Heart left ventricle (tissue), 13 donors: ENCODE results near the gene LRRC2.

ENCODE experiments used
- POLR2A ChIP-seq, 2 donors: fragments of 450-650 bp; IDR thresholded peaks; one replicate each; pipeline ENCODE4 v1.6.1; 2017; ENCODE audit warnings: antibody characterized with exemption in 2 of 2, mild to moderate bottlenecking in 2 of 2, moderate library complexity in 2 of 2
- TF ChIP-seq, protein P1 (sequence below), 12 donors: fragments of 200-600 bp; sonication (generic) in 4 of 12; IDR thresholded peaks; one replicate each; pipeline versions ENCODE4 v1.5.0 to v1.8.0; 2018 to 2022; ENCODE audit warnings: antibody characterized with exemption in 12 of 12, mild to moderate bottlenecking in 5 of 12
- donor health status: ischemic (EF 13 %, LVEDD 7.1; RV severe dilation, severe dysfunction).
- donor health status: DM: no; HTN: yes; CAD: no.
- donor health status: DM: no; HTN: no; CAD: no.
- donor health status: ischemic (EF 25% LVEDD 6.9; RV normal size, moderate dysfunction).
- donor health status: ischemic (EF 25% LVEDD 5.7; RV mildly dilated, moderate dysfunction).
- donor health status: ischemic (EF 35%, LVEDD 5.7; RV mildly dilated, moderate dysfunction).
- donor health status: nonischemic (EF 11% LVEDD 7.7; RV severe dilation, severe dysfunction).
- donor health status: DM: yes; HTN: yes; CAD: no.
- donor health status: PGD.
- donor health status: ischemic (EF 29% LVEDD 5.4; RV normal size, mild dysfunction).
- donor health status: nonischemic (EF 23%, LVEDD 6.1; RV moderate dilation, normal function).

DNA sequence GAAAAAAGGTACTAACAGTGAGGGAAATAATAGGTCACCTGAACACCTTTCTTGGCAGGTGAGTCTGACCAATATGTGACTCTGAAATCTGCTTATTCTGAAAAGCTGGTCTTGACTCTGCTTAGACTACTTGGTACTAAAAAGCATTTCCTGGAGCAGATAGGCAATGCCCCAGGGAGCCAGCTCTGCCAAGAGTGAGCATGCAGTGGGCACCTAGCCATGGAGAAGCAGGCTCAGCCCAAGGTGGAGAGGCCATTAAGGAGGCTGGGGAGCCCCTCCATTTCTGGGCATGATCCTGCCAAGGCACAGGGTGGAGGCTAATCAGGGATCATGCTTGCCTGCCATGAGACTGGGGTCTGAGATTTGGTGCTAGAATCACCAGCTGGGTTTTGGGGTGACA is 99.8 kb downstream of the LRRC2 start:
- TF ChIP-seq, protein P1, sequence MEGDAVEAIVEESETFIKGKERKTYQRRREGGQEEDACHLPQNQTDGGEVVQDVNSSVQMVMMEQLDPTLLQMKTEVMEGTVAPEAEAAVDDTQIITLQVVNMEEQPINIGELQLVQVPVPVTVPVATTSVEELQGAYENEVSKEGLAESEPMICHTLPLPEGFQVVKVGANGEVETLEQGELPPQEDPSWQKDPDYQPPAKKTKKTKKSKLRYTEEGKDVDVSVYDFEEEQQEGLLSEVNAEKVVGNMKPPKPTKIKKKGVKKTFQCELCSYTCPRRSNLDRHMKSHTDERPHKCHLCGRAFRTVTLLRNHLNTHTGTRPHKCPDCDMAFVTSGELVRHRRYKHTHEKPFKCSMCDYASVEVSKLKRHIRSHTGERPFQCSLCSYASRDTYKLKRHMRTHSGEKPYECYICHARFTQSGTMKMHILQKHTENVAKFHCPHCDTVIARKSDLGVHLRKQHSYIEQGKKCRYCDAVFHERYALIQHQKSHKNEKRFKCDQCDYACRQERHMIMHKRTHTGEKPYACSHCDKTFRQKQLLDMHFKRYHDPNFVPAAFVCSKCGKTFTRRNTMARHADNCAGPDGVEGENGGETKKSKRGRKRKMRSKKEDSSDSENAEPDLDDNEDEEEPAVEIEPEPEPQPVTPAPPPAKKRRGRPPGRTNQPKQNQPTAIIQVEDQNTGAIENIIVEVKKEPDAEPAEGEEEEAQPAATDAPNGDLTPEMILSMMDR (IDR thresholded peaks at IDR 0.05) = no peak
- TF ChIP-seq POLR2A (IDR thresholded peaks at IDR 0.05) = no peak
